DOHH2 (cell line): Measurements from ENCODE around the gene MLLT6.

Experiments used
- CTCF ChIP-seq: fragments of 200-600 bp; sonication (generic); IDR thresholded peaks from one replicate; pipeline ENCODE4 v1.5.1; 2014; ENCODE audit warnings: antibody characterized with exemption, mild to moderate bottlenecking, low read depth, low read length; ENCODE audit not compliant: poor library complexity, severe bottlenecking
- EZH2phosphoT487 ChIP-seq: fragments of 200-600 bp; sonication (generic); IDR thresholded peaks from 2 replicates; pipeline ENCODE4 v1.6.1; 2017; ENCODE audit warnings: borderline replicate concordance, mild to moderate bottlenecking, antibody characterized with exemption, low read length, moderate library complexity, mixed read lengths

DNA sequence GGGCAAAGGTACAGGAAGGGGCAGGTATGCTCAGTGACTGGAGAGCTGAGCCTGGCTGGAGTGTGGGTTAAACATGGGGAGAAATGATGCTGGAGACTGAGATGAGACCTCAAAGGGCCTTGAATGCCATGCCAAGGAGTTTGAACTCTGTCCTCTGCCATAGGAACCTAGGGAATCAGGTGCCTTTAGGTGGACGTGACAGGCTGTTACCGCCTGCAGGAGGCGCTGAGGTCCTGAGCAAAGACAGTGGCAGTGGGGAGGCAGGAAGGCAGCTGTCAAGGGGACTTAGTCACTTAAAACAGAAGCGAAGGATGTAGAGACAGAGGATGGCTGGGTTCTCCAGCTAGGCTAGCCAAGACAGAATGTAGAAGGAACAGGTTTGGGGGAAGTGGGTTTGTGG lies 56.5 kb downstream of the MLLT6 start:
- TF ChIP-seq CTCF = peak; percentile 73
- TF ChIP-seq EZH2phosphoT487 = no peak
